ENCODE results near the gene ALPP. TPM values are rescaled to one million over a fixed set of nuclear protein-coding genes. Genes with fewer than 3 reads are reported as not detected.

ALPP gene
- total and polyA plus RNA-seq, 2 experiments from 2014 or later, result not detected

GRCh38 chr2:232416521-232417470 is 38.2 kb downstream of the ALPP start:
- no peak for TF ChIP-seq CTCF (IDR thresholded peaks at IDR 0.05; ENCODE audit: low read depth, low read length)
- Histone ChIP-seq H3K27ac (no peak overlapping the region), H3K36me3 (no peaks in the 10 kb centered on the region), H3K4me3 (no peak overlapping the region), H3K27me3 (peaks cover 97% of the 10 kb centered on the region), H3K4me1 (ENCODE audit: low read depth) (no peaks in the 10 kb centered on the region), H3K9me3 (ENCODE audit: low read depth) (no peaks in the 10 kb centered on the region)
- no peak for DNase-seq (ENCODE audit: low read depth in 1 of 2, low spot score in 1 of 2)

GRCh38 chr2:232417489-232417888 is 38.9 kb downstream of the ALPP start:
- Histone ChIP-seq H3K4me3 (no peak overlapping the region), H3K27me3 (peaks cover 97% of the 10 kb centered on the region), H3K4me1 (ENCODE audit: low read depth) (no peaks in the 10 kb centered on the region), H3K9me3 (ENCODE audit: low read depth) (no peaks in the 10 kb centered on the region), H3K36me3 (no peaks in the 10 kb centered on the region), H3K27ac (no peak overlapping the region)
- DNase-seq (ENCODE audit: low read depth in 1 of 2, low spot score in 1 of 2), result no peak
- TF ChIP-seq CTCF (IDR thresholded peaks at IDR 0.05; ENCODE audit: low read depth, low read length), result no peak

GRCh38 chr2:232418056-232418455 is 39.5 kb downstream of the ALPP start:
- Histone ChIP-seq H3K27me3 (peaks cover 97% of the 10 kb centered on the region), H3K36me3 (no peaks in the 10 kb centered on the region), H3K9me3 (ENCODE audit: low read depth) (no peaks in the 10 kb centered on the region), H3K4me3 (no peak overlapping the region), H3K27ac (no peak overlapping the region), H3K4me1 (ENCODE audit: low read depth) (no peaks in the 10 kb centered on the region)
- no peak for TF ChIP-seq CTCF (IDR thresholded peaks at IDR 0.05; ENCODE audit: low read depth, low read length)
- DNase-seq (ENCODE audit: low read depth in 1 of 2, low spot score in 1 of 2), result no peak

DNA sequence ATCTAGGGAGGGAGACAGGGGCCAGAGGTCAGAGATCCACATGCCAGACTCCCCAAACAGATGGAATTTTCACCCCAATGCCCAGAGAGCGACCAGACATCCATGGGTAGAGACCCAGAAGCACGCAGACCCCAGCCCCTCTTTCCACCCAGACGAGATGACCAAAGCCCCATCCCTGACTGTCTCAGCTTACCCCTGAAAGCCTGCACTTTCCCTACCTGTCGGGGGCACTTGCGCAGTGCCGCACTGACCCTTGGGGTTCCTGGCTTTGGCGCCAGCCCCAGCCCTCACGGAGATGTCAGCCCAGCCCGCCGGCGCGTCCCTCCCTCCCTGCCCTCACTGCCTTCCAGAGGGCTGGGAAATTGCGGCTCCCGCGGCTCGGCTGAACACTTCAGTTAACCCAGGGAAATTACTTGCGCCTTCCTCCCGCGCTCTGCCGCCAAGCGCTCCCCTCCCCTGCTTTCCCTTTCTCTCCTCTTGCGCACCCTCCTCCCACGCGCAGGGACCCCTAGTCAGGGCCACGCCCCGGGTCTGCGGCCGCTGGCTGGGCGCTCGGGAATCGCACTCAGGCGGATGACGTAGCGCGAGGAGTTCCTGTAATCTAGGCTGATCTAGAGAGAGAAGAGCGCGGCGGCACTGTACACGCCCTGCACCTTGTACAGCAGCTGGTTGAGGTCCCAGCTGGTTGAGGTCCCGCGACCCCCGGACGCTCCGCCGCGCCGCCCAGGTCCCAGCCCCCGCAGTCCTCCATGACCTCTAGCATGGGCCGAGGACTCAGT is 40.1 kb downstream of the ALPP start:
- peak; percentile 18 to 21 for DNase-seq (ENCODE audit: low read depth in 1 of 2, low spot score in 1 of 2)
- Histone ChIP-seq H3K36me3 (no peaks in the 10 kb centered on the region), H3K4me1 (ENCODE audit: low read depth) (no peaks in the 10 kb centered on the region), H3K4me3 (peak overlapping the region; percentile 5), H3K27ac (no peak overlapping the region), H3K9me3 (ENCODE audit: low read depth) (no peaks in the 10 kb centered on the region), H3K27me3 (peaks cover 96% of the 10 kb centered on the region)
- TF ChIP-seq CTCF (IDR thresholded peaks at IDR 0.05; ENCODE audit: low read depth, low read length), result no peak

DNA sequence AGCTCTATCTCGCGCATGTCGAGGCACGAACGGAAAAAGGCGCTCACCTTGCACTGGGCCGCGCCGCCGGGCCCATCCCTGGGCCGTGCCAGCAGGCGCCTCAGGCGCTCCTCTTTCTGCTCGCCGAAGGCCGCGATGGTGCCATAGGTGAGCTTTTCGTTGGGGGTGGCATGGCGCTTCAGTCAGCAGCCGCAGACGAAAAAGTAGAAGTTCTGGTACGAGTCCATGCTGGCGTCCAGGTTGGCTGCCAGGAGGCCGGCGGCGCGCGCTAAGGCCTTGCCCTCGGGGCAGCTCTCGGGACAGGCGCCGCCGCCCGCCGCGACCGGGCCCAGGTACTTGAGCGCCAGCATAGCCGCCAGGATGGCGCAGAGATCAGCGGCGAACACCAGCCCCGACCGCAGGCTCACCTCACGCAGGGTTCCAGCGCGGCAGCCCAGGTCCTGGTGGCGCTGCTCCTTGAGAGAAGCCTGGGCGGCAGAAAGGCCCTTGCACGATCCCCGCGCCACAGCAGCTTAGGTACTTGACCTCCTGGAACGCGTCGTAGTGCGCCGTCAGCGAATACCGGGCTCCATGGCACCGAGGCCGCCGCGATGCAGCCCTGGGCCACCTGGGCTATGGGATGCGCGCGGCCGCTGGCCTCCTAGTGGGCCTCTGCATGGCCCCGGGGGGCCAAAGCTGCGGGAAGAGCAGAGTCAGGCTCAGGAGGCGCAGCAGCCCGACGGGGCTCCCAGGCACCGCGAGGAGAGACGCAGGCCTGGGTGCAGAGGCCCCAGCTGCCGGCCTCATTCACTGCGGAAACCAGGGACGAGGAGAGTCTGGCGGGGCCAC is 40.9 kb downstream of the ALPP start:
- peaks cover 97% of the 10 kb centered on the region for H3K27me3 ChIP-seq
- H3K4me1 ChIP-seq (ENCODE audit: low read depth), result no peaks in the 10 kb centered on the region
- TF ChIP-seq CTCF (IDR thresholded peaks at IDR 0.05; ENCODE audit: low read depth, low read length), result no peak
- no peaks in the 10 kb centered on the region for H3K36me3 ChIP-seq
- no peaks in the 10 kb centered on the region for H3K9me3 ChIP-seq (ENCODE audit: low read depth)
- peak in 1 of 2 donors; percentile 23 for DNase-seq (ENCODE audit: low read depth in 1 of 2, low spot score in 1 of 2)
- H3K4me3 ChIP-seq, result peak overlapping the region; percentile 5
- H3K27ac ChIP-seq, result no peak overlapping the region

Measured in cardiac muscle cell (in vitro differentiated cells and primary cell).